Central memory CD8-positive, alpha-beta T cell (primary cell): ENCODE data around the gene RABGAP1.

ENCODE experiments used
- ATAC-seq: fragments of 150-1000 bp; cut with Tn5 transposase; replicated peaks from 2 replicates; pipeline ENCODE4 v1.10.0; 2022; ENCODE audit warnings: mild to moderate bottlenecking, moderate FRiP score, moderate number of reproducible peaks; ENCODE audit not compliant: poor library complexity, severe bottlenecking; ENCODE audit errors: extremely low read depth
- DNase-seq, 2 donors: peaks; one replicate each; pipeline ENCODE4 v3.0.0; 2021; ENCODE audit warnings: low spot score in 2 of 2
- H3K27ac Mint-ChIP-seq: one replicate; pipeline ENCODE4 v1.8.0; 2022; ENCODE audit warnings: low read depth, mild to moderate bottlenecking, moderate library complexity, mixed read lengths
- H3K27me3 Mint-ChIP-seq: one replicate; pipeline ENCODE4 v1.8.0; 2022; ENCODE audit warnings: mixed read lengths
- H3K36me3 Mint-ChIP-seq: one replicate; pipeline ENCODE4 v1.8.0; 2022; ENCODE audit warnings: mild to moderate bottlenecking, moderate library complexity, mixed read lengths; ENCODE audit not compliant: insufficient read depth
- H3K4me1 Mint-ChIP-seq: one replicate; pipeline ENCODE4 v1.8.0; 2022; ENCODE audit warnings: mixed read lengths
- H3K4me3 Mint-ChIP-seq: one replicate; pipeline ENCODE4 v1.8.0; 2022; ENCODE audit warnings: mild to moderate bottlenecking, moderate library complexity, mixed read lengths
- H3K9me3 Mint-ChIP-seq: one replicate; pipeline ENCODE4 v1.8.0; 2022; ENCODE audit warnings: mixed read lengths

Gene RABGAP1

DNA sequence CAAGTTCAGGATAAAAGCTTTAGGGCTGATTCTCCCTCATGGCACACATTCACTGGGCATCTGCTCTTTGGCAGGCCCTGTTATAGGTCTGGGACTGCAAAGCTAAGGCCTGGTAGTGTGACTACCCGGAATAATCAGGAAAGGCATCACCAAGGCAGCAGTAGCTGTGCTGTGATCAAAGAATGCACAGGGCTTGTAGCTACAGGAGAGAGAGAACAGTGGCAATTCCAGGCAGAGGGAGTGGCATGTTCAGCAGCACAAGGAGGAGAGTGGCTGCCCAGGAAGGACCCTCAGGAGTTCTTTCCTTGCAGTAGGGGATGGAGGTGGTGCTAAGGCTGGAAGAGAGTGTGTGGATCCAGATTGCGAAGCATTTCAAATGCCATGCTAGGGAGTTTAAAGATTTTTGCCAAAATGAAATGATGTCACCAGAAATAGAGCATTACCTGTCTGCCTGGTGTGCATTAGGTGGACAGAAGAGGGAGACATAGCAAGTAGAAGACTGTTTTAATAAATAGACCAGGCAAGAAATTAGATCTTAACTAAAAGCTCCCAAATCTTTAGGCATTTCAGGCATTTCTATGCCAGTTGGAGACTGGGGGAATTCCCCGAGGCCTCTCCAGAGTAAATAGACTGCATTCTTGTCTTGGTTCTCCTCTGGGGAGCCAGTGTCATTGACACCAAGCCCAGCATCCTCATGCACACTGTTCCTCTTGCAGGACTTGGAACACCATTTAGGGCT is 161.7 kb downstream of the RABGAP1 start:
- peaks cover 40% of the 10 kb centered on the region for H3K36me3 Mint-ChIP-seq
- no peaks in the 10 kb centered on the region for H3K27me3 Mint-ChIP-seq
- no peaks in the 10 kb centered on the region for H3K4me1 Mint-ChIP-seq
- no peak overlapping the region for H3K27ac Mint-ChIP-seq
- no peak overlapping the region for H3K4me3 Mint-ChIP-seq
- DNase-seq = no peak
- ATAC-seq = no peak
- H3K9me3 Mint-ChIP-seq = no peaks in the 10 kb centered on the region

DNA sequence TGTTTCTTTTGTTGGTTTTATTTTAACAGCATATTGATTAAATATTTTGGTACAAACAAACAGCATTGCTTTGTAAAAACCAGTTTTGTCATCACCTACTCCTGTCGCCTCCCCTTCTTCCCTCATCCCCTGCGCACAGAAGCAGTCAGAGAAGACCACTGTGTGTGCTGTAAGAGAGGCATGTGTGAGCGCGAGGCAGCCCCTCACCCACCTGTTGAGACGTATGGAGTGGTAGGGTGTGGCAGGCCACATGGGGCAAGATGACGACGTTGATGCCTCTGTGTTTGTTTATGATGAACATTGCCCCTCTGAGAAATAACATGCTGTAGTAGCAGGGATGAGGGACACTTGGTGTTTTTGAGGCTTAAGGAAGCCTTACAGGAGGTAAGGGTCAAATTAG is 164.0 kb downstream of the RABGAP1 start:
- Mint-ChIP-seq H3K4me3 (no peak overlapping the region), H3K27me3 (no peaks in the 10 kb centered on the region), H3K27ac (no peak overlapping the region), H3K9me3 (no peaks in the 10 kb centered on the region), H3K4me1 (no peaks in the 10 kb centered on the region), H3K36me3 (peaks cover 27% of the 10 kb centered on the region)
- no peak for DNase-seq
- ATAC-seq = no peak

DNA sequence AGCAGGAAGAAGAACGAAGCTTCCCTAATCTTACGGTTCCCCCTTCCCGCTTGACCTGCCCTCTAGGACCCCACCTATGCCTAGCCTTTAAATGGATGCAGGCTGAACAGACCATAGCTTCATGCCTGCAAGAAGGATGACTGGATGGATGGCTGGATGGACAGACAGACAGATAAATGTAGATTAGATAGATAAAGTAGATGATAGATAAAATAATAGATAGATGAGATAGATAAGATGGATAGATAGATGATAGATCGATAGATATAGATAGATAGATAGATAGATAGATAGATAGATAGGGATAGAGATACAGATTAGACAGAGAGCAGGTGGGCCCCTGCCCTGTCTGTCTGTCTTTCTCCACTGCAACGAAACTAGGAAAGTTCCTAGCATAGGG is 164.7 kb downstream of the RABGAP1 start:
- Mint-ChIP-seq H3K27ac (no peak overlapping the region), H3K27me3 (no peaks in the 10 kb centered on the region), H3K4me3 (no peak overlapping the region), H3K9me3 (no peaks in the 10 kb centered on the region), H3K36me3 (peaks cover 26% of the 10 kb centered on the region), H3K4me1 (no peaks in the 10 kb centered on the region)
- DNase-seq = no peak
- no peak for ATAC-seq

DNA sequence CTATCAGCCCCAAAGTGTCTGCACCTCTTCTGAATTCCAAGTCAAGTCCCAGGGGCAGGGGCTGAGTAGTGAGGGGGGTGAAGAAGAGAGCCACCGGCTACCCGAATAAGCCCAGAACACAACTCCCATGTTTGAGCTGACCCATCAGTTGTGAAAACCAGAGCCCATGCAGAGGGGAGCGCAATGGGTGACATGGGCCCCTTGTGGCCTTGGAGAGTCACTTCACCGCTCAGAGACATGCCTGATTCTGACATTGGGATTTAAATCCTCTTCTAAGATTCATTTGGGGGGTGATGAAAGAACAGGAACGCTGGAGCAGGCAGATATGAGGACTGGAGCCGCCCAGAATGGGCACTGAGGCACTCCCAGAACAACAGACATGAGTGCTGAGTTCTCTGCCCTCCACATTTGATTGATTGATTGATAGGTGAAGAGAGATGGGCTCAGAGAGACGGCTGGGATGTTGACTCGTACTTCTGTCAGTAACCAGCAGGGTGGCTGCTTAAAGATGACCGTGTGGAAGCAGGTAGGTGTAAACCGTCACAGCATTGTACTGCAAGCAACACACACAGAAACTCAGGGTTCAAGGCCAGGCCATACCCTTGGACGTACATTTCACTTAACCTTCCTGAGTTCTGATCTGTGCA is 166.9 kb downstream of the RABGAP1 start:
- Mint-ChIP-seq H3K9me3 (no peaks in the 10 kb centered on the region), H3K27ac (no peak overlapping the region), H3K27me3 (no peaks in the 10 kb centered on the region), H3K4me3 (no peak overlapping the region), H3K36me3 (peaks cover 15% of the 10 kb centered on the region), H3K4me1 (no peaks in the 10 kb centered on the region)
- no peak for ATAC-seq
- no peak for DNase-seq

DNA sequence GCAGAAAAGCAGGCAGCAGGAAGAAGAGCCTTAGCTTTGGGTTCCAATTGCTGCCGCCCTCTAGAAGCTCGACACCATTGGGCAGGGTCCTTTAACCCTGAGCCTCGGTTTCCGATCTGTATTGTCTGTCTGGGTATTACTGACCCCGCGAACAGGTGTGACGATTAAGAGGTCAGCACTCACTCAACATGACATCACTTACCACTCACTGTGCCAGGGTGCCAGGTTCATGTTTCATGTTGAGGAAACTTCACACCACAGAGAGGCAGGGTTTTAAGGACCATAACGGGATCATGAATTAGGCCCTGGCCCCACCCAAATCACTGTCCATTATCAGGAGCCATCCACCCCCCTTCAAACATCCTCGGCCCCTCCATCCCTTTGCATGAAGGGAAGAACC is 168.2 kb downstream of the RABGAP1 start:
- no peak for DNase-seq
- no peak overlapping the region for H3K4me3 Mint-ChIP-seq
- no peak for ATAC-seq
- H3K4me1 Mint-ChIP-seq = no peaks in the 10 kb centered on the region
- no peaks in the 10 kb centered on the region for H3K27me3 Mint-ChIP-seq
- H3K36me3 Mint-ChIP-seq = peaks cover 9% of the 10 kb centered on the region
- H3K27ac Mint-ChIP-seq = no peak overlapping the region
- no peaks in the 10 kb centered on the region for H3K9me3 Mint-ChIP-seq

DNA sequence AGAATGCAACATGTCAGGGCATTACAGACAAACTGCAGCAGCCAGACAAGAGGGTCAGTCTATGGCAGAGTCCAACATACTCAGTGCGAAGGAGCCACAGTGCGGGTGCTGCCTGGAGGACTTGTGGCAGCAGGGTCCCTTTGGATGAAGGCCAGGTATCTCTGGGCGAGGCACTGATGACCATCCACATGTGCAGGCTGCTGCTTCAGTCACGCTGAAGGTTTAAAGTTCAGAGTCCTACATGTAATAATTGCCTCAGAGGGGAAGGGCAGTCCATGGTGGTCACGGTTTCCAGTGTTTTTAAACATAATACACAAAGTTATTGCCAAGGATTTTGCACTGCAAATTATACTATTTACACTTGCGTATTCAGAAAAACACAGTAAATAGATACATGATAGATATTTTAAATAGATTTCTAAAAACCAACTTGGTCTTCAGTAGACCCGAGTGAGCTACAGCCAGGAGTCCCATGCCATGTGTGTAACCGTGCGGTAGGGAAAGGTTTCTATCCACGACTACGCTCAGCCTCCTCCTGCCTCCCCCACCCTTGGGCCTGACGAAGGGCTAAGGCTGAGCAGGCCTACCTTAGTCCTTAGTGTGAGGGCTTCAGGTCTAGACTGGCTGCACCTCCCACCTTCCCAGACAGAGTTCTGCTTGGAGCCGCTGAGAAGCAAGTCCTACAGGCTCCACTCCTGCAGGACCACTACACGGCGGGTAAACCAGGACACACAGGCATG is 168.9 kb downstream of the RABGAP1 start:
- peaks cover 8% of the 10 kb centered on the region for H3K36me3 Mint-ChIP-seq
- DNase-seq (no peak), ATAC-seq (no peak)
- no peaks in the 10 kb centered on the region for H3K9me3 Mint-ChIP-seq
- H3K4me3 Mint-ChIP-seq = no peak overlapping the region
- H3K27me3 Mint-ChIP-seq = no peaks in the 10 kb centered on the region
- no peaks in the 10 kb centered on the region for H3K4me1 Mint-ChIP-seq
- no peak overlapping the region for H3K27ac Mint-ChIP-seq

DNA sequence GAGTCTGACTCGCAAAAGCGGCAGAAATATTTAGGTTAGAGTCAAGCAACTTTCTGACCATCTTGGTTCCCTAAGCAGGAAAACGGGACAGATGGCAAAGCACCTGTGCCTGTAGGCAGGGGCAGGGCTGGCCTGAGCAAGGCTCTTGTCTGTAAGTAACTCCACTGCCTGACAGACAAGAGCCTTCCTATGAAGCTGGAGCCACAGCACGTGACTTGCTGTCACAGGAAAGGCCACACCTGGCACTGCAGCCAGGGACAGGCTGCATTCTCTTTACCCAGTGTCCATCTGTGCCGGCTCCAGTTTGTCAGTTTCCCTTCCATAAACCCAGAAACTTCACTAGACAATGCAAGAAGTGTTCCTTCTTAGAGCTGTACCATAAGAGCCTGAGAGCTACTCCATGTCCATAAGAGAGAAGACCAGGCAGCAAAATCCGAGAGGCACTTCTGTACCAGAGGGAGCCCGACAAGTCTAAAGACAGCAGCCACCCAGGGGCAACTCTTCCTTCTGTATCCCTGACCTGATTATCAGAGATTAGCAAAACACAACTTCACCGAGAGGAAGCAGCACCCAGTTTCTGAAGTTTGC is 170.7 kb downstream of the RABGAP1 start:
- no peaks in the 10 kb centered on the region for H3K9me3 Mint-ChIP-seq
- no peak overlapping the region for H3K4me3 Mint-ChIP-seq
- ATAC-seq (no peak), DNase-seq (no peak)
- H3K27me3 Mint-ChIP-seq = no peaks in the 10 kb centered on the region
- H3K36me3 Mint-ChIP-seq = peaks cover 8% of the 10 kb centered on the region
- H3K4me1 Mint-ChIP-seq = no peaks in the 10 kb centered on the region
- H3K27ac Mint-ChIP-seq = no peak overlapping the region

DNA sequence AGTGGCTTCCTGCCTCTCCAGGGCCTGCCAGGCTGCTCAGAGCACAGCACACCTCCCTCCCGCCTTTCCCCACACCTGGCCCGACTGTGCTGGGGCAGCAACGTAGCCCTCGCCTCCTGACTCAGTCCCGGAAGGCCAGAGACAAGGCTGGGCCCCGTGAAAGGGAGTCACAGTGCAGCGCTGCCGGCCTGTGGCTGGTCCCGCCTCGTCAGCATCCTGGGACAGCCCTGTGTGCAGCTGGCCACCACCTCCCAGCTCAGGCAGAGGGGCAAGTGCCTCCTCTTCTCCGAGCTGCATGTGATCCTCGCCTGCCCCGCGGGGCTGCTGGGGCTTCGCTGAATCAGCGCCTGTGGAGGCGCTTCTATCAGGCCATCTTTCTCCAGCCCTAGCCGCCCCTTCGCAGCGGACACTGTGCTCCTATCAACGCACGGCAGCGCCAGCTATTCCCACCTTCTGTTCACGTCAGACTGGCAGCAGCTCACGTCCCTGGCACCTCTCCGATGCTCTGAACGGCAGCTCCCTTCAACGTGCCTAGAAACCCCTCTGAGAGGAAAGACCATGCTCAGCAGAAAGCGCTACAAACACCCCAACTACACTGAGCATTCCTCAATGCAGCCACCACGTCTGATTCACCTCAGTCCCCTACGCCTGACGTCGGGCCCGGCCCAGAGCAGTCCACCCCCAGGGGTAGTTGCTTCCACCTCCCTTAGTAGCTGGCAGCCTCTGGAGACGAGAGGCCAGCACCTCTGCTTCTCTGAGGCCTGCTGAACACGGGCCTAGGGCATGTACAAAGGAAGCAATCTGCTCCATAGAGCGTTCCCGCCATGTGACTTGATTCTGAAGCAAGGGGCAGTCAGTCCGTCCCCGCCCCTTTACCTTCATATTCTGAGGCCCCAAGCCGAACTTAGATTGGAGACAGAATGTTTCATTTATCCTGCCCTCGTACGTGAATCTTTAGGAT is 171.5 kb downstream of the RABGAP1 start:
- H3K27ac Mint-ChIP-seq = no peak overlapping the region

DNA sequence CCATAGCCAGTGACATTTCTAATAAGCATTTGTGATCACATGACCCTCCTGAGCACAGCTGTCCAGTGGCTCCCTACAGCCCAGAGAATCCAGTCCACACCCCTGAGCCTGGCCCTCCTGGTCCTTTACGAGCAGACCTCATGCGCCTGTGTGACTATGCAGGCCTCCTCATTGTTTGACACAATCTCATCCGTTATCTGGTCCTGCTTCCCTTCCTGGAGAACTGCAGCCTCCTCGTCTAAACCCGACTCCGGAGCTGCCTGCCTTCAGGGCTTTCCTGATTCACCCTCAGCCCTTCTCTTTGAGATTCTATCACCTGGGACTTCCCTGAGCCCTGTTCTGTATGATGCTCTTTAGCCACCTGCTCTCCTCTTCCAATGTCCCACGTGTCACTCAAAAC is 172.4 kb downstream of the RABGAP1 start:
- Mint-ChIP-seq H3K27ac (no peak overlapping the region), H3K9me3 (no peaks in the 10 kb centered on the region), H3K36me3 (peaks cover 9% of the 10 kb centered on the region), H3K27me3 (no peaks in the 10 kb centered on the region), H3K4me3 (no peak overlapping the region), H3K4me1 (no peaks in the 10 kb centered on the region)
- DNase-seq = no peak
- no peak for ATAC-seq

More for the DNA sequence above, 171.5 kb downstream of the RABGAP1 start:
- Mint-ChIP-seq H3K9me3 (no peaks in the 10 kb centered on the region), H3K4me3 (no peak overlapping the region), H3K4me1 (no peaks in the 10 kb centered on the region), H3K27me3 (no peaks in the 10 kb centered on the region), H3K36me3 (peaks cover 5% of the 10 kb centered on the region)
- no peak for ATAC-seq
- no peak for DNase-seq

DNA sequence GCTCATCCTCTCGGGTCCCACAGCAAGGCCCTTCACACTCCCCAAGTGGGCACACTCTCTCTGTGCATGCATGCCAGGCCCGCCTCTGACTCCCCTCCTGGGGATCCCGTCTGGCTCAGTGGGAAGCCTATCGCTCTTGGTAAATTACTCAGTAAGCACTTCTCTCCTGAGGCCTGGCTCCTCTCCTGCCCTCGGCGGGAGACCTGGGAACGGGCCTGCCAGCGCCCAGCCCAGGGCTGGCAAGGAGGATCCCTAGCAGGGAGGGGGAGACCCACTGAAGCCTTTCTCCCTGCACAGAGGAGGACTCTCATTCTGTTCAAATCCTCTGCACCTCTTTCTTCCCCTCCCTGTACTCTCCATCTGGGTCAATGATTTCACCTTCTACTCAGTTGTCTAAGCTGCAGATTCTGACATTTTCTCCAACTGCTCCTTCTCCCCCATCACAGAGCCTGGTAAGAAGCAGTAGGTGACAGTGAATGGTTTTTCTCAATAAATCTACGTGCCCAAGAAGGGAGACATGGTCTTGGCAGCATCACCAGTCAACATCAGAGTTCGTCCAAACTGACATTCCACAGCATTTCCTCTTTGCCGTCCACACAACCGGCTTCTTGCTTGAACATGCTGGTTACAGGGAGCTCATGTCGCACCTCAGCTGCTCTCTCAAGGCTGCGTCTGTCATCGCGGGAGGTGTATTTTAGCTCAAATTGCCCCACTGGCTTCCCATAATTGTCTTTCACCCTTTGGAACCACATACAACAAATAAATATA is 174.5 kb downstream of the RABGAP1 start:
- H3K9me3 Mint-ChIP-seq = no peaks in the 10 kb centered on the region
- DNase-seq = no peak
- no peaks in the 10 kb centered on the region for H3K27me3 Mint-ChIP-seq
- peaks cover 9% of the 10 kb centered on the region for H3K36me3 Mint-ChIP-seq
- no peak overlapping the region for H3K4me3 Mint-ChIP-seq
- ATAC-seq = no peak
- no peaks in the 10 kb centered on the region for H3K4me1 Mint-ChIP-seq
- H3K27ac Mint-ChIP-seq = no peak overlapping the region

DNA sequence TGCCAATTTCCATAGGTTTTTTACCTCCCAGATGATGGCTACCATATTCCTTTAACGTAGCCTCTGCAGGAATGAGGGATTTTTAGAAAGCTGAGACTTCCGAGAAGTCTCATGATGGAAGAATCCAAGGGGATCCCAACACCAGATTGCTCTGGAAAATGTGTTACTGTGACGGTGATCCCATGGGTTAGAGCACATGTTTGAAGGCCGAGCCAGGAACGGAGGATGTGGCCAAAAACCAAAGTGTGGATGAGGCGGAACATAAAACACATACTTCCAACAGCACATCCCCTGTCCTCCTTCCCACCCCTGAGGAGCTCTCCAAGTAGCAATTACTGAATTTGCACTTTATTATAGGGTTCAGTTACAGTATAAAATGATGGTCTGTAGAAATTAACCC is 175.2 kb downstream of the RABGAP1 start:
- no peaks in the 10 kb centered on the region for H3K27me3 Mint-ChIP-seq
- no peak for DNase-seq
- peaks cover 9% of the 10 kb centered on the region for H3K36me3 Mint-ChIP-seq
- H3K9me3 Mint-ChIP-seq = no peaks in the 10 kb centered on the region
- no peaks in the 10 kb centered on the region for H3K4me1 Mint-ChIP-seq
- ATAC-seq = no peak
- H3K4me3 Mint-ChIP-seq = no peak overlapping the region
- peak overlapping the region; percentile 50 for H3K27ac Mint-ChIP-seq
